Activated naive CD4-positive, alpha-beta T cell treated with anti-CD3 and anti-CD28 coated beads, Interleukin-2, amount 10 ng/mL, durations not matched to agents 7 days and 5 days (primary cell): ENCODE data around the gene GLYR1.
"Not testable (repeated sequence)": the region's sequence is repeated elsewhere in the genome, so short reads cannot be mapped to it uniquely, and the experiment has no call there.

ENCODE experiments used
- CTCF ChIA-PET: fragments of 350-600 bp; sonication (Branson Sonifier 250); formaldehyde crosslinking; loops from one replicate; lab custom pipeline; 2021; ENCODE audit warnings: antibody characterized with exemption; lab: Charles Lee
- DNase-seq: peaks from one replicate; pipeline ENCODE4 v3.0.0-alpha.2; 2020
- H3K27ac Mint-ChIP-seq: one replicate; pipeline ENCODE4 v1.8.0; 2021; ENCODE audit warnings: mild to moderate bottlenecking, moderate library complexity, mixed read lengths
- H3K27me3 Mint-ChIP-seq: one replicate; pipeline ENCODE4 v1.8.0; 2021; ENCODE audit warnings: mild to moderate bottlenecking, mixed read lengths
- H3K36me3 Mint-ChIP-seq: one replicate; pipeline ENCODE4 v1.8.0; 2021; ENCODE audit warnings: mixed read lengths
- H3K4me1 Mint-ChIP-seq: one replicate; pipeline ENCODE4 v1.8.0; 2021; ENCODE audit warnings: mixed read lengths
- H3K4me3 Mint-ChIP-seq: one replicate; pipeline ENCODE4 v1.8.0; 2021; ENCODE audit warnings: mild to moderate bottlenecking, moderate library complexity, mixed read lengths
- H3K9me3 Mint-ChIP-seq: one replicate; pipeline ENCODE4 v1.8.0; 2021; ENCODE audit warnings: mixed read lengths

The GLYR1 gene

DNA sequence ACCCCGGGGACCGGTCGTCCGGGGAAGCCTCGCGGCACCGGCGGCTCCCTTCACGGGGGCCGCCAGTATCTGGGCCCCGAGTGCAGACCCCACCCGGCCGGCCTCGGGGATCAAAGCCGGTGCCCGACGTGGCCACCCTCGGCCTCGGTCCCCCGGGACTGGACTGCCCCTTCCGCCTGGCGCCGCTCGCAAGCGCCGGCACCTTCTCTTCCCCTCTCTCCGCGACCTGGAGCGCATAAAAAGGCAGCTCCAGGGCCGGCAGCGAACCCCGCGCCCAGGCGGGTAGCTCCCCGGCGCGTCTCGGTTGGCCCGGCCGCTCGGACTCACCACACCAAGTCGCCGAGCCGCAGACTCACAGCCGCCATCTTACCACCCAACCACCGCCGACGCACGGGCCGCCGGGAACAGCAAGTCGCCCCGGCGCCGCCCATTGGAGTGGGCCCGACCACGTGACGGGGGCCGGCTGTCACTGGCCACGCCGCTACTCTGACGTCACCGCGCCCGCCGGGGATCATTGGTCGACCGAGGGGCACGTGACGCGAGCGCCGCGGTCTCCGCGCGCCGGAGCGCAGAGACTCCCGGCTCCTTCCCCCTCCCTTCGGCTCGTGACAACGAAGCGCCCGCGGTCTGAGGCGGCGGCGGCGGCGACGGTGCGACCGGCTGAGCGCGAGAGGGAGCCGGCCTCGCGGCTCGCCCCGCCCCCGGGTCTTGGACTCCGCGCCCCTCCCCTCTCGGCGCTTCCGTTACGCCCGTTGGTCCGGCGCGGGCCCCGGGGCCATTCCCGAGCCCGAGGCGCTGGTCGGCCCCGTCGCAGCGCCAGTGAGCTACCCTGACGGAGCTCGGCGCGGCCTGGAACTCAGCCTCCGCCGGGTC lies at the start of gene GLYR1, which contains the start of gene UBN1:
Gene GLYR1, minus strand, starts transcription at position 388 of the 873 bp plus-strand sequence. Its CDS starts 23 bp downstream, at position 365.
Gene UBN1, plus strand, starts transcription at position 581 of the 873 bp plus-strand sequence. CDS start 5,437 bp downstream, outside the sequence.
- Mint-ChIP-seq H3K4me3 (peak within 1 kb of the TSS; percentile 90), H3K27me3 (no peaks in the 10 kb centered on the region), H3K9me3 (no peaks in the 10 kb centered on the region), H3K27ac (peak within 1 kb of the TSS; percentile 95), H3K36me3 (peaks cover 32% of the 10 kb centered on the region), H3K4me1 (peaks cover 56% of the 10 kb centered on the region)
- peak; percentile 100 for DNase-seq
- CTCF ChIA-PET: no interaction called here

DNA sequence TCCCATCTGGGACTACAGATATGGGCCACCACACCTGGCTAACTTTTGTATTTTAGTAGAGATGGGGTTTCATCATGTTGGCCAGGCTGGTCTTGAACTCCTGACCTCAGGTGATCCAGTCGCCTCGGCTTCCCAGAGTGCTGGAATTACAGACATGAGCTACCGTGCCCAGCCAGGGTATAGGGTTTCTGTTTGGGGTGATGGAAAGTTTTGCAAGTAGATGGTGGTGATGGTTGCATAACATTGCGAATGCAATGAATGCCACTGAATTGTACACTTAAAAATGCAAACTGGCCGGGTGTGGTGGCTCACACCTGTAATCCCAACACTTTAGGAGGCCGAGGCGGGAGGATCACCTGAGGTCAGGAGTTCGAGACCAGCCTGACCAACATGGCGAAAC lies 49.7 kb upstream of the GLYR1 start:
- H3K27me3 Mint-ChIP-seq, H3K4me3 Mint-ChIP-seq, DNase-seq, H3K36me3 Mint-ChIP-seq, H3K27ac Mint-ChIP-seq, CTCF ChIA-PET, H3K9me3 Mint-ChIP-seq, H3K4me1 Mint-ChIP-seq: not testable (repeated sequence)

DNA sequence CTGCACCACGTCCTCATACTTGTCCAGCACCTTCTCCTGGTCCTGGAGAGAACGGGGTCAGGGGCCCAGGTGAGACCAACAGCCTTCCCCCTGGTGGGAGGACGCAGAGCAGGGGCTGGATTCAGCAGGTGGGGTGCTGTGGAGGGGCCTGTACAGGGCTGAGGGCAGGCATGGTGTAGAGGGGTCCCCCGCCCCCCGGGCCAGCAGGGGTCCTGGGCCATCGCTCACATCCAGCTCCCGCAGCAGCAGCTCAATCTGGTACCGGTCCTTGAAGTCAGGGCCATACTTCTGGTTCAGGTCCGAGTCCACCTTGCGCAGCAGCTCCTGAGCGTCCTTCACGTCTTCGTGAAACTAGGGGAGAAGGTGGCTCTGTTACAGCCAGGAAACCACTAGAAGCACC lies 48.3 kb upstream of the GLYR1 start:
- H3K27ac Mint-ChIP-seq: no peak overlapping the region
- CTCF ChIA-PET: interaction anchor here (0.6 kb wide), 1 partner anchor 306 kb away, joined by 3 read pairs; no protein-coding TSS in a partner anchor
- H3K9me3 Mint-ChIP-seq: no peaks in the 10 kb centered on the region
- no peaks in the 10 kb centered on the region for H3K27me3 Mint-ChIP-seq
- DNase-seq: no peak
- H3K4me3 Mint-ChIP-seq: no peak overlapping the region
- H3K4me1 Mint-ChIP-seq: no peaks in the 10 kb centered on the region
- H3K36me3 Mint-ChIP-seq: no peaks in the 10 kb centered on the region

DNA sequence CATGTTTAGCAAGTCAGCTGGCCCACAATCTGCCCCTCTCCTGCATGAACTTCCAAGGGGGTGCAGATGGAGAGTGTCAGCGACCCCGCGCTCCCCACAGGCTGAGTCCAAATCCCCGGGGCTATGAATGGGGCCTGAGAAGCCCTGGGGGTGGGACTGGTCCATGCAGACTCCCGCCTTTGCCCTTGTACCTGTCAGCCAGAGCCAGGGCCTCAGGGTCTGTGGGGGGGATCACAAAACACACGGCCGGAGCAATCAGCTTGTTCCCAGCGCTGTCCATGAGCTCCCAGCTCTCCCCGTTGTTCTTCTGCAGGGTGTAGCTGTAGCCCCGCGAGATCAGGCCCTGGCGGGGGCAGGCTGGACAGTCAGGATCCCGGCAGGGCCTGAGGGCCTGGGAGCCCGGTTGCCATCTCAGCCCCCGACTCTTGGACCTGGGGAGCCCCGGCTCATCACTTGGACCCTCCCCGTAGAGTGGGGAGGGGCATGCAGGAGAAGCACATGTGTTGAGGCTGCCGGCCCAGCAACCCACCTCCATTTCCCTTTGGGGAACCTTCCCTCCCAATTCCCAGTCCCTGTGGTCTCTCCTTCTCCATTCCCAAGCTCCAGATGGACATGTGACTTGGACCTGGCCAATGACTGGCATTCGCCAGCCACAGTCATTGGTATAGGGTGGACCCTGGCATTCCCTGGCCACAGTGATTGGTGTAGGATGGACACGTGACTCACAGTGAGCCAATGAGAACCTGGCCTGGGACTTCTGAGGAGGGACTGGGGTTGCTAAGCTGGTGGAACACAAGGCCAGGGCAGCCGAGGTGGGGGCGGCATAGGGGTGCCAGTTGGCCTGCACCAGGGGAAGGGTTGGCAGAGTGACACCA lies 47.4 kb upstream of the GLYR1 start:
- Mint-ChIP-seq H3K27me3 (no peaks in the 10 kb centered on the region), H3K4me1 (no peaks in the 10 kb centered on the region), H3K9me3 (no peaks in the 10 kb centered on the region), H3K4me3 (no peak overlapping the region), H3K27ac (no peak overlapping the region), H3K36me3 (no peaks in the 10 kb centered on the region)
- CTCF ChIA-PET: no interaction called here
- DNase-seq: no peak

DNA sequence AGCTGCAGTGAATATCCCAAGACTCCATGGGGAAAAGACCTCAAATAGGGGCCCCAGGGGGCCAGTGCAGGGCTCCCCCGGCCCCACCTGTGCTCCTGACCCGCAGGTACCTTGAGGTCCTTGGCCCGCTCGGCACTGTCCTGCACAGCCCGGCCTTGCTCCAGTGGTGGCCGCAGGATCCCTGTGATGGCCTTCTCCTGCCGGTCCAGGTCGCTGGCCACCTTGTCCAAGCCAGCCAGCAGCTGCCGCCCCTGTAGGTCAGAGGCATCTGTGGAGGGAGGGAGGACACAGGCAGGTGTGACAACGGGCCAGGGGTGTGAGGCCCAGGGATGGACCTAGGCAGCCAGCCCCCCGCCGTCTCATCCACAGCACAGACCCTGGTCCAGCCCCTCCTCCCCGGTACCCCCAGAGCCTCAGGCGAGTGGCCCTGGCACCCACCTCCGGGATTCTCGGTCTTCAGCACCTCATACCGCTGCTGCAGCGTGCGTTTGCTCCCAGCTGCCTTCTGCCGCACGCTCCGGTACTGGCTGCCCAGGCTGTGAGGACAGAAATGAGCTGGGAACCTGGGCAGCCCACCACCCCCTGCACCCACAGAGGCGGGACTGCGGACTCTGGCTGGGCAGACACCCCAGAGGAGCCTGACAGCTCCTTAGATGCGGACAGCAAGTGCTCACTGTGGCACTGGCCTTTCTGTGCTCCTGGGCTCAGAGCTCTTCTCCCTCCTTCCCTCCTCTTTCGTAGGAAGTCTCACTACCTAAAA lies 46.2 kb upstream of the GLYR1 start:
- Mint-ChIP-seq H3K27me3 (no peaks in the 10 kb centered on the region), H3K4me3 (no peak overlapping the region), H3K36me3 (no peaks in the 10 kb centered on the region), H3K27ac (no peak overlapping the region), H3K4me1 (no peaks in the 10 kb centered on the region), H3K9me3 (no peaks in the 10 kb centered on the region)
- CTCF ChIA-PET: no interaction called here
- DNase-seq: no peak

DNA sequence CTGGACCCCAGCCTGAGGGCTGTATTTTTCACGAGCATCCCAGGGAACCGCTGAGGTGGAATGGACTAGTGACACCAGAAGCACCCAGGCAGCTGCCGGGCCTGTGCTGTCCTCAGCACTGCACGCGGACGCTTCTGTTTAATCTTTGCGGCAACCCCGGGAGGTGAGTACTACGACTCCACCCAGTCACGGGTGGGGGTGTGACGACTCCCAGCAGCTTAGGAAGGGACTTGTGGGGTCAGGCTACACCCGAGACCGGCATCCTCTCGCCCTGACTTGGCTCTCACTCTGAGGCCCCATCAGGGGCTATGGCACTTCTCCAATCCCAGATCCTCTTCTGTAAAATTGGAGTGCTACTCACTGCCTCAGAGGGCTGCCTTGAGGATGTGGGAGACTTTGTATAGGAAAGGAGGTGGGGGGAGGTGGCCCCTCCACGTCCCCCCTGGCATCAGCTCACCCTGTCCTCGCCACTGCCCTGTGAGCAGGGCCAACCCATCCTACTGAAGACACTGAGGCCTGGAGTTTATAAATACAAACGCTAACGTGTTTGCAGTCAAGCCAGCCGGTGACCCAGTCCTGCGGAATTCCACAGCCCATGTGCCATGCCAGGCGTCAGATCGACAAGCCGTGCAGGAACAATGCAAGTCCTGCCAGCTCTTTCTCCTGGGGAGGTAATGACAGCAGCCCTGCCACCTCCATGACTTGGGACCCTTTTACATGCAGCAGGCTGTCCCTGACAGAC lies 45.4 kb upstream of the GLYR1 start:
- no peaks in the 10 kb centered on the region for H3K4me1 Mint-ChIP-seq
- H3K27ac Mint-ChIP-seq: peak overlapping the region; percentile 14
- CTCF ChIA-PET: no interaction called here
- H3K4me3 Mint-ChIP-seq: no peak overlapping the region
- no peaks in the 10 kb centered on the region for H3K36me3 Mint-ChIP-seq
- H3K9me3 Mint-ChIP-seq: no peaks in the 10 kb centered on the region
- no peaks in the 10 kb centered on the region for H3K27me3 Mint-ChIP-seq
- DNase-seq: no peak

DNA sequence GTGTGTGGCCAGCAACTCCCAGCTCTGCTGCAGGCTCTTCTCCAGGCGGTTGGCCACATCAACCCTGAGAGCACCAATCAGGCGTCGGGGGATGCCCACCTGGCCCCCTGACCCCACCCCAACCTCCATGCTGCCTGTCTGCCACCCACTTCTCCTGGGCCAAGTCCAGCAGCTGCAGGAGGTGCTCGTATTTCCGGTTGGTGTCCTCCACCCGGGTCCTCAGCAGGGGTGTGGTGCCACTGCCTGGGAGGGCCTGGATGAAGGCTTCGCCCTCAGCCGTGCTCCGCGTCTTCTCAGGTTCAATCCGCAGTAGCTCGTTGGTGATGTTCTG lies 44.8 kb upstream of the GLYR1 start:
- H3K27ac Mint-ChIP-seq: no peak overlapping the region
- H3K4me3 Mint-ChIP-seq: no peak overlapping the region
- CTCF ChIA-PET: no interaction called here
- H3K36me3 Mint-ChIP-seq: no peaks in the 10 kb centered on the region
- no peak for DNase-seq
- no peaks in the 10 kb centered on the region for H3K9me3 Mint-ChIP-seq
- H3K27me3 Mint-ChIP-seq: no peaks in the 10 kb centered on the region
- no peaks in the 10 kb centered on the region for H3K4me1 Mint-ChIP-seq

DNA sequence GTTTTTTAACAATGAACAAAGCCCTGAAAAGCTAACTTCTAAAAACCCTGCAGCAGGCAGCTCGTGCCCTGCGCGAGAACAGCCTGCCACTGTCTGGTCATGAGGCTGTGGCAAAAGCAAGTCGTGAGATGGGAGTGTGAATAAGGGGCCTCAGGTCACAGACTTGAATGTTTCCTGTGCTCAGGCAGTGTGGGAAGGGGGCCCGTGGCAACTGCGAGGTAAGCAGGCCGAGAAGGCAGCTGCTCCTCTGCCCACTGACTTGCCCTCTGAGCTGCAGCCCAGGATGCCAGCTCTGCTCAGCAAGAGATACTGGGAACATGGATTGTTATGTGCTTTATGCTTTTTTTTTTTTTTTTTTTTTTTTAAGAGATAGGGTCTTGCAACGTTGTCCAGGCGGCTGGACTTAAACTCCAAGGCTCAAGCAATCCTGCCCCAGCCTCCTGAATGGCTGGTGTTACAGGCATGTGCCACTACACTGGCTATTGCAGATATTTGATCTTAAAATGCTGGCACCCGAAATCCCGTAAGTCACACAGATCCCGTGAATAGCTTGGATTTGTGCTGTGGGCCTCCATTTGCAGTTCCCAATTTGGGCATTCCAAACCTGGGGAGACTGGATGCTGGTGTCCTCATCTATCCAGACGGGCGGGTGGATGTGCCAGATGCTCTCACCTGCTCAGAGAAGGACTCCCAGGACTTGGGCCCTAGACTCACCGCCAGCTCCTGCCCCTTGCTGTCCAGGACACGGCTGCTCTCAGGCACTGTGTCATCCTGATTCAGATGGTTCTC lies 44.2 kb upstream of the GLYR1 start:
- H3K36me3 Mint-ChIP-seq: peaks cover under 1% of the 10 kb centered on the region
- H3K27me3 Mint-ChIP-seq: no peaks in the 10 kb centered on the region
- H3K4me3 Mint-ChIP-seq: no peak overlapping the region
- H3K4me1 Mint-ChIP-seq: no peaks in the 10 kb centered on the region
- CTCF ChIA-PET: no interaction called here
- no peak overlapping the region for H3K27ac Mint-ChIP-seq
- H3K9me3 Mint-ChIP-seq: no peaks in the 10 kb centered on the region
- DNase-seq: no peak

DNA sequence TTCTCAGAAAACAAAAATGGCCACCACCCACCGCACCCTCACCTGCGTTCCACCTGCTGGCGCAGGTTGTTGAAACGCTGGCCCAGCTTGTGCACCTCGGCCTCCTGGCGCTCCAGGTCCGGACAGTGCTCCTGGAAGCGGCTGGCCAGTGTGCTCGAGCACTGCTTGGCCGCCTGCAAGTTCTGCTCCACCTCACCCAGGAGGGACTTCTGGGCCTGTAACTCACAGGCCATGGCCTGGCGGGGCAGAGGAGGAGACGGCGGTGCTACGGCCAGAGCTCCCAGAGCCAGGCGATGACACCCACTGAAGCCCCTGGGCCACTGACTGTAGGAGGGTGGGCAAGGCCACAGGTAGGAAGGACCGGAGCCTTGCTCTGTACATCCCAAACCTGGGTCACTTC lies 43.6 kb upstream of the GLYR1 start:
- no peaks in the 10 kb centered on the region for H3K27me3 Mint-ChIP-seq
- H3K4me3 Mint-ChIP-seq: no peak overlapping the region
- no peaks in the 10 kb centered on the region for H3K9me3 Mint-ChIP-seq
- no peak overlapping the region for H3K27ac Mint-ChIP-seq
- no peak for DNase-seq
- CTCF ChIA-PET: no interaction called here
- peaks cover 7% of the 10 kb centered on the region for H3K36me3 Mint-ChIP-seq
- no peaks in the 10 kb centered on the region for H3K4me1 Mint-ChIP-seq

DNA sequence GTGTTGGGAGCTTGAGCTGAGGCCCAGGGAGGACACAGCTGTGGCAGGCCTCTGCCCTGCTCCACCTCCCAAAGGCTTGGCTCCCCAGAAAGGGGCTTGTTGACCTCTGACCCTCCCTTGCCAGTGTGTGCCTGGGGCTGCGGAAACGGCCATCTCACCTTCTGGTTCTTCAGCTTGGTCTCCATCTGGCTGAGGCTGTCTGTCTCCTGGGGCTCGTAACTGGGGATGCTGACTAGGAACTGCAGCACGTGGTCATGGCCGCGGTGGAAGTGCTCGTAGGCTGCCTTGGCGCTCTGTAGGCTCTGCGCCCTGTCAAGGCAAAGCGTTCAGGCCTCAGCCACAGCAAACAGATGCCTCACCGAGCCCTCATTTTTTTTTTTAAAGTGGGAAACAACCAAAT lies 42.9 kb upstream of the GLYR1 start:
- no peak for DNase-seq
- no peaks in the 10 kb centered on the region for H3K9me3 Mint-ChIP-seq
- peaks cover 10% of the 10 kb centered on the region for H3K36me3 Mint-ChIP-seq
- no peaks in the 10 kb centered on the region for H3K27me3 Mint-ChIP-seq
- CTCF ChIA-PET: no interaction called here
- no peak overlapping the region for H3K27ac Mint-ChIP-seq
- H3K4me1 Mint-ChIP-seq: no peaks in the 10 kb centered on the region
- no peak overlapping the region for H3K4me3 Mint-ChIP-seq

DNA sequence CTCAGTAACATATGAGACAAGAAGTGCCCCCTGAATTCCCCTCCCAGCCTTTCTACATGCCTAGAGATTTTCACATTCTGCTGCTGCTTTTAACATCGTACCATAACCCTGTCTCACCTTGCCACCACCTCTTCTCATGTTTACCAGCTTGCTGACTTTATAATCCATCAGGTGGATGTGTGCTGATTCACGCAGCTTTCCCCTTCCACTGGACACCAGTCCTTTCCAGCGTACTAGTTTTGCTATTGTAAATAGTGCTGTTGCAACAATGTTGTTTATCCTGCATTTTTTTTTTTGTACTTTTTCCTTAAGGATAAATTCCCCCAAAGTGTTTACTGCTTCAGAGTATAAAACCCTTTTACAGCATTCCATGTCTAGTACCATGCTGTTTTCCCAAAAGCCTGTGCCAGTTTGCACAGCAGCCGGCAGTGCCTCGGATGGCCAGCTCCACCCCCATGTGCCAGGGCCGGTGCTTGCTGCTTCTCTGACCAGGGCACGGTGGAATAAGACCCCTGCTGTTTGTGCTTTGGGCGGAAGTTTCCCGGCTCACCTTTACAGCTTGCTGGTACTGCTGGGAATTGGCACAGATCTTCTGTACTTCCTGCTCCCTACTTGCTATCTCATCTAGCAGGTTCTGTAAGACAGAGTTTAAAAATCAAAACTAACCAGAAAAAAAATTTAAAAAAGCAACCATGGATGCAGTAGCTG lies 41.5 kb upstream of the GLYR1 start:
- Mint-ChIP-seq H3K4me3 (no peak overlapping the region), H3K27ac (no peak overlapping the region), H3K36me3 (peaks cover 19% of the 10 kb centered on the region), H3K9me3 (no peaks in the 10 kb centered on the region), H3K27me3 (no peaks in the 10 kb centered on the region), H3K4me1 (no peaks in the 10 kb centered on the region)
- CTCF ChIA-PET: no interaction called here
- no peak for DNase-seq

DNA sequence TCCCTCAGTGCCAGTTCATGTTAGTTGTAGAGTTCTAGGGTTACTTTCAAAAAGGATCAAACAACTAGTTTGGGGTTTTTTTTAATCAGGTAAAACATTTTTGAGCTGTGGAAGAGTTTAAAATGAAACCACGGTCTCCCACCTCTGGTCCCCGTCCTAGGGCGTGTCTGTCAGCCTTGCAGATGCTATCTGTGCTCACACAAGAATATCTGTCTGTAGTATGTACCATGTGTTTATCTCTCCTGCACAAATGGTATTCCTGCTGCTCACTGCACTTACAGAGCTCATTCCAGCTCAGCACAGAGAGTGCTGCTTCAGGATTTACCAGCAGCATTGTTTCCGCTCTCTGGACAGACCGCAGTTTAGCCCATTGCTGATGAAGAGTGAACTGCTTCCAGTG lies 39.1 kb upstream of the GLYR1 start:
- Mint-ChIP-seq H3K4me3 (no peak overlapping the region), H3K4me1 (no peaks in the 10 kb centered on the region), H3K36me3 (peaks cover 34% of the 10 kb centered on the region), H3K27ac (no peak overlapping the region), H3K9me3 (no peaks in the 10 kb centered on the region), H3K27me3 (no peaks in the 10 kb centered on the region)
- CTCF ChIA-PET: no interaction called here
- no peak for DNase-seq
